Measurements from ENCODE around the gene SMYD3.

- TF ChIP-seq, protein P1, sequence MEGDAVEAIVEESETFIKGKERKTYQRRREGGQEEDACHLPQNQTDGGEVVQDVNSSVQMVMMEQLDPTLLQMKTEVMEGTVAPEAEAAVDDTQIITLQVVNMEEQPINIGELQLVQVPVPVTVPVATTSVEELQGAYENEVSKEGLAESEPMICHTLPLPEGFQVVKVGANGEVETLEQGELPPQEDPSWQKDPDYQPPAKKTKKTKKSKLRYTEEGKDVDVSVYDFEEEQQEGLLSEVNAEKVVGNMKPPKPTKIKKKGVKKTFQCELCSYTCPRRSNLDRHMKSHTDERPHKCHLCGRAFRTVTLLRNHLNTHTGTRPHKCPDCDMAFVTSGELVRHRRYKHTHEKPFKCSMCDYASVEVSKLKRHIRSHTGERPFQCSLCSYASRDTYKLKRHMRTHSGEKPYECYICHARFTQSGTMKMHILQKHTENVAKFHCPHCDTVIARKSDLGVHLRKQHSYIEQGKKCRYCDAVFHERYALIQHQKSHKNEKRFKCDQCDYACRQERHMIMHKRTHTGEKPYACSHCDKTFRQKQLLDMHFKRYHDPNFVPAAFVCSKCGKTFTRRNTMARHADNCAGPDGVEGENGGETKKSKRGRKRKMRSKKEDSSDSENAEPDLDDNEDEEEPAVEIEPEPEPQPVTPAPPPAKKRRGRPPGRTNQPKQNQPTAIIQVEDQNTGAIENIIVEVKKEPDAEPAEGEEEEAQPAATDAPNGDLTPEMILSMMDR (IDR thresholded peaks at IDR 0.05): no peak
- TF ChIP-seq POLR2A (IDR thresholded peaks at IDR 0.05): no peak
Measured at GRCh38 chr1:246068217-246068512, 438.9 kb downstream of the SMYD3 start.
